Esophagus muscularis mucosa (tissue), 4 donors: ENCODE results near the gene TFCP2. TPM values are rescaled to one million over a fixed set of nuclear protein-coding genes. Genes with fewer than 3 reads are reported as not detected.

Source experiments
- DNase-seq: peaks from one replicate; pipeline ENCODE4 v3.0.0-alpha.2; 2017; ENCODE audit errors: extremely low spot score
- H3K27ac ChIP-seq, 4 donors: fragments of 200-600 bp; sonication (generic); replicated peaks in 1 of 4; 1 replicate in 3 of 4; 2 replicates in 1 of 4; pipeline ENCODE4 v1.5.1; 2016 to 2019; ENCODE audit warnings: mild to moderate bottlenecking in 1 of 4
- H3K27me3 ChIP-seq, 4 donors: fragments of 200-600 bp; sonication (generic); one replicate each; pipeline versions ENCODE4 v1.5.1 to v1.6.0; 2016 to 2019
- H3K36me3 ChIP-seq, 4 donors: fragments of 200-600 bp; sonication (generic); one replicate each; pipeline ENCODE4 v1.5.1; 2016 to 2019
- H3K4me1 ChIP-seq, 4 donors: fragments of 200-600 bp; sonication (generic); one replicate each; pipeline ENCODE4 v1.5.1; 2016 to 2019
- H3K4me3 ChIP-seq, 4 donors: fragments of 200-600 bp; sonication (generic); 1 replicate in 2 of 4; 2 replicates in 2 of 4; pipeline ENCODE4 v1.5.1; 2016 to 2019; ENCODE audit warnings: mild to moderate bottlenecking in 4 of 4, moderate library complexity in 1 of 4
- H3K9me3 ChIP-seq, 4 donors: fragments of 200-600 bp; sonication (generic); 1 replicate in 3 of 4; 2 replicates in 1 of 4; pipeline ENCODE4 v1.5.1; 2016 to 2019
- CTCF ChIP-seq, 3 experiments: fragments of 200-600 bp in 2 of 3; fragments of 450-650 bp in 1 of 3; sonication (generic) in 2 of 3; IDR thresholded peaks; one replicate each; pipeline ENCODE4 v1.5.1; 2017 to 2019; ENCODE audit warnings: antibody characterized with exemption in 3 of 3, mild to moderate bottlenecking in 2 of 3, moderate library complexity in 1 of 3
- EP300 ChIP-seq: sonication (generic); formaldehyde crosslinking; IDR thresholded peaks from one replicate; pipeline ENCODE4 v1.6.1; 2017; ENCODE audit warnings: antibody characterized with exemption
- POLR2A ChIP-seq: fragments of 450-650 bp; IDR thresholded peaks from one replicate; pipeline ENCODE4 v1.6.1; 2017; ENCODE audit warnings: antibody characterized with exemption, moderate library complexity, mild to moderate bottlenecking, low read depth
- POLR2AphosphoS5 ChIP-seq, 2 donors: sonication (generic); formaldehyde crosslinking; IDR thresholded peaks; one replicate each; pipeline ENCODE4 v1.6.1; 2017; ENCODE audit warnings: antibody characterized with exemption in 2 of 2
- WGBS: methylation state at CpG from one replicate; pipeline ENCODE4 v1.1.5; 2018; 5-methylcytosine and 5-hydroxymethylcytosine counted together
- intact Hi-C: fragments of 100-400 bp; cut with DNase I; formaldehyde crosslinking; loops from one replicate; pipeline ENCODE4 v1.15.1; 2023
- total RNA-seq, 4 donors: library from RNA; depleted of rRNA; stranded (reverse); fragments of >200 nt; gene quantifications; one replicate each; pipeline versions ENCODE4 v1.1.0 to v1.2.1, GENCODE V29; 2016

The TFCP2 gene
- total RNA-seq, 4 donors from 2014 or later, result 11.3 to 16.2 (median 15.2) TPM

- Histone ChIP-seq H3K4me1 (peaks cover 17 to 29% (median 25%) of the 10 kb centered on the region in 4 donors), H3K27ac (peak overlapping the region; percentile 97 to 100 (median 99)), H3K27me3 (no peaks in the 10 kb centered on the region), H3K4me3 (peak overlapping the region; percentile 80 to 98 (median 96)), H3K36me3 (peaks cover 0 to 6% (median under 1%) of the 10 kb centered on the region in 4 donors), H3K9me3 (no peaks in the 10 kb centered on the region)
- no peak for DNase-seq
- intact Hi-C loops, result loop anchor here (2.0 to 5.0 kb wide), 3 partner anchors 20 to 136 kb away; partner anchors contain the start of genes CSRNP2, DAZAP2 and TFCP2
- WGBS, result 70% methylated on average over 10 of the region's 10 CpGs
- TF ChIP-seq CTCF (IDR thresholded peaks at IDR 0.05) (no peak), POLR2A (no peak), POLR2AphosphoS5 (IDR thresholded peaks at IDR 0.05) (no peak), EP300 (no peak)
Observed at GRCh38 chr12:51218607-51219161, 45.7 kb upstream of the TFCP2 start.

DNA sequence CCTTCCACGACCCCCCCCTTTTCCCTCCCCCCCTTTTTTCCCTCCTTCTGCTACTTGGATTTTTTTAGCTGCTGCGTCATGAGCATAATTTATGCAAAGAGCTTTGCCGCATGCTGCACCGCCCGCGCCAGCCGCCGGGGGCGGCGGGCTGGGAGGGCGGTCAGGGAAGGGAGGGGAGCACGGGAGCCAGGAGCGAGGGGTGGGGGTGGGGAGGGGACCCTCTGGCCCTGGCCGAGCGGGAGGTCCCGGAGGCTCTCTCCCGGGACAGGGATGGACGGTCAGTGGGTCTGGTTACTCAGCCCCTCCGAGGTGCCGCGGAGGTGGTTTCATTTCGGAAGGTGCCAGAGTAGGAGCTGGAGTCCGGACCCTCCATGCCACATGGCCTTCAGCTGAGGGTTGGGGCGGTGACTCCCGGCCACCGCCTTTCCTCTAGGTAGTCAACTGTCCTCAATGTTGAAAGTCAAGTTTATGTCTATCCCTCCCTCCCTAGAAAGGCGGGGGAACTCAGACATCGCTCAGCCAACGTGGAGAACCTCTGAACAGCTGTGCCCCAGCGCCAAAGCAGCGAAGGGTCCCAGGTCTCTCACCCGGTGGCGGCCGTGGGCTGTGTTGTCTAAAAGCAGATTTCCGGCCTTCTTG lies 45.2 kb upstream of the TFCP2 start, which contains the start of gene POU6F1:
TSS of gene POU6F1 (minus strand) at position 95 of the 639 bp plus-strand sequence. CDS start 11,226 bp downstream, outside the sequence.
- H3K4me3 ChIP-seq, result peak within 1 kb of the TSS; percentile 80 to 98 (median 96)
- H3K27me3 ChIP-seq, result no peaks in the 10 kb centered on the region
- DNase-seq, result peak; percentile 93
- intact Hi-C loops, result loop anchor here (2.0 to 5.0 kb wide), 3 partner anchors 21 to 136 kb away; partner anchors contain the start of genes CSRNP2, DAZAP2 and TFCP2
- peaks cover 0 to 8% (median 2%) of the 10 kb centered on the region in 4 donors for H3K36me3 ChIP-seq
- peaks cover 17 to 29% (median 25%) of the 10 kb centered on the region in 4 donors for H3K4me1 ChIP-seq
- WGBS, result 5% methylated on average over 12 of the region's 35 CpGs
- TF ChIP-seq POLR2A (no peak), CTCF (IDR thresholded peaks at IDR 0.05) (peak; percentile 49 to 83 (median 49)), EP300 (no peak), POLR2AphosphoS5 (IDR thresholded peaks at IDR 0.05) (peak; percentile 84)
- H3K9me3 ChIP-seq, result no peaks in the 10 kb centered on the region
- H3K27ac ChIP-seq, result peak within 1 kb of the TSS; percentile 97 to 100 (median 99)

DNA sequence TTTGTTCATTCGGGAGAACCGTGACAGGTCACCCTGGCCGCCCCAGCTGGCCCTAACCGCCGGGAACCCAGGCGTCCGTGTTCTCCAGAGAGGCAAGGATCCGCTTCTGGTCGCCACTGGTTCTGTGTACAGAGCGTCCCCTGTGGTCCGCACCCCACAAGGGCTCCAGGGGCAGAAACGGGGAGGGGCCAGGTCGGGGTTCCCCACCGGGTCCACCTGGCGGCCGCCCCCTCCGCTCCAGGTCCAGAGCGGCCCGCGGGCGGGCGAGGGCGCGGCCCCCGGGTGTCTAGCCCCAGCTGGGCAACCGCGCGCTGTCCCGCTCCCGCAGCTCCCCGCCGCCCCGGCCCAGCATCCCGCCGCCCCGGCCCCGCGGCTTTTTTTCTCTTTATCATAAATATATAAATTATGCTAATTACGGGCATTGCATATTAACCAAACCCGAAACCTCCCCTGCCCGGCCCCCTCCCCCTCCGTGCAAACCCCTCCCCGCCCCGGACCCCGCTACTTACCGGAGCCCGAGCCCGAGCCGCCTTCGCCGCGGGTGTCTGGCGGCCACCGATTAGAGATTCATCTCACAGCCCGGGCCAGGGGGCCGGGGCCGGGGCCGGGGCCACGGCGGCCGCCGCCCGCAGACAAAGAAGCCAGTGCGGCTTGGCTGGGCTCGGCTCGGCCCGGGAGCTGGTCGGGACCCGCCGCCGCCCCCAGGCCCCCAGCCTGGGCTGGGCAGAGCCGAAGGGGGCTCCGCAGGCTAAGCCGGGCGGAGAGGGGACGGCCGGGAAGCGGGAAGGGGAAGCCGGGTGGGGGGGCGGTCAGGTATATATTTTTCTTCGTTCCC lies 44.4 kb upstream of the TFCP2 start:
- Histone ChIP-seq H3K9me3 (no peaks in the 10 kb centered on the region), H3K27me3 (no peaks in the 10 kb centered on the region), H3K27ac (peak overlapping the region; percentile 97 to 100 (median 99)), H3K4me1 (peaks cover 17 to 29% (median 24%) of the 10 kb centered on the region in 4 donors), H3K4me3 (peak overlapping the region; percentile 80 to 98 (median 96)), H3K36me3 (peaks cover 0 to 8% (median 2%) of the 10 kb centered on the region in 4 donors)
- peak; percentile 94 for DNase-seq
- intact Hi-C loops, result loop anchor here (5.0 kb wide), 2 partner anchors 45 to 135 kb away; partner anchors contain the start of genes CSRNP2 and TFCP2
- TF ChIP-seq POLR2AphosphoS5 (IDR thresholded peaks at IDR 0.05) (peak; percentile 15 to 24), EP300 (no peak), CTCF (IDR thresholded peaks at IDR 0.05) (peak in 2 of 3 experiments; percentile 26 to 29), POLR2A (no peak)
- under 1% methylated on average over 49 of the region's 81 CpGs for WGBS

DNA sequence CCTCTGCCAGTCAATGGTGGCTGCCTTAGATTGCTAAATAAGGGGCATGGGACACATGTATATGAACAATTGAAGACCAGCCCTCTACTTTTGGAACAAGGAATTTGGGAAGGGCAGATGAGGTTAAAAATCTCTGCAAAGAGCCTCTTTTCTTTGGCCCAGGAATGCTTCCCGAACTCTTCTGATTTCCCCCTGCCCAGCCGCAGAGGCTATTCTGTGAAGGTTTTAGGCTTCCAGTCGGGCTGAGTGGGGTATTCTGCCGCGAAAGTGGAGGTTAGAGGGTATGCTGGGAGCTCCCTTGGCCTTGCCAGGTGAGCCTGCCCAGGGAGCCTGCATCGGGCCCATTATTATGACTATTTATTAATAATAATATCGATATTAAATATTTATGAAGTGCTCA lies 43.7 kb upstream of the TFCP2 start:
- no peak for DNase-seq
- peak overlapping the region; percentile 97 to 100 (median 99) for H3K27ac ChIP-seq
- TF ChIP-seq EP300 (no peak), POLR2AphosphoS5 (IDR thresholded peaks at IDR 0.05) (no peak), POLR2A (no peak), CTCF (IDR thresholded peaks at IDR 0.05) (no peak)
- H3K27me3 ChIP-seq, result no peaks in the 10 kb centered on the region
- intact Hi-C loops, result loop anchor here (5.0 kb wide), 2 partner anchors 44 to 134 kb away; partner anchors contain the start of genes CSRNP2 and TFCP2
- no peaks in the 10 kb centered on the region for H3K9me3 ChIP-seq
- H3K4me3 ChIP-seq, result peak overlapping the region; percentile 80 to 98 (median 96)
- WGBS, result 37% methylated on average over 7 of the region's 7 CpGs
- peaks cover 0 to 8% (median 2%) of the 10 kb centered on the region in 4 donors for H3K36me3 ChIP-seq
- H3K4me1 ChIP-seq, result peaks cover 17 to 29% (median 24%) of the 10 kb centered on the region in 4 donors
